Esophagus squamous epithelium (tissue), 4 donors: Measurements from ENCODE around the gene PFKL.

ENCODE experiments used
- CTCF ChIP-seq, 6 experiments: fragments of 450-650 bp in 4 of 6; fragments of 200-600 bp in 2 of 6; sonication (generic) in 2 of 6; IDR thresholded peaks; one replicate each; pipeline ENCODE4 v1.5.1; 2016 to 2019; ENCODE audit warnings: antibody characterized with exemption in 6 of 6, mild to moderate bottlenecking in 4 of 6, moderate library complexity in 4 of 6
- POLR2A ChIP-seq, 4 donors: fragments of 450-650 bp; IDR thresholded peaks; one replicate each; pipeline ENCODE4 v1.6.1; 2017; ENCODE audit warnings: antibody characterized with exemption in 4 of 4, mild to moderate bottlenecking in 4 of 4, moderate library complexity in 3 of 4

- TF ChIP-seq POLR2A (IDR thresholded peaks at IDR 0.05) (no peak), CTCF (IDR thresholded peaks at IDR 0.05) (no peak)
Measured at GRCh38 chr21:44294391-44295162, 5.3 kb upstream of the PFKL start.
